Glutamatergic neuron (in vitro differentiated cells): ENCODE data around the gene MEIG1. TPM values are rescaled to one million over a fixed set of nuclear protein-coding genes. Genes with fewer than 3 reads are reported as not detected.
"Not testable (repeated sequence)": the region's sequence is repeated elsewhere in the genome, so short reads cannot be mapped to it uniquely, and the experiment has no call there.

Experiments used
- DNase-seq: peaks from one replicate; pipeline ENCODE4 v3.0.0; 2022
- H3K27ac Mint-ChIP-seq: one replicate; pipeline ENCODE4 v1.8.0; 2020; ENCODE audit warnings: mild to moderate bottlenecking, mixed read lengths, inconsistent platforms; ENCODE audit not compliant: unreplicated experiment
- H3K27me3 Mint-ChIP-seq: one replicate; pipeline ENCODE4 v1.8.0; 2020; ENCODE audit warnings: mild to moderate bottlenecking, moderate library complexity, mixed read lengths, inconsistent platforms; ENCODE audit not compliant: unreplicated experiment
- H3K36me3 Mint-ChIP-seq: one replicate; pipeline ENCODE4 v1.8.0; 2020; ENCODE audit warnings: mild to moderate bottlenecking, mixed read lengths, inconsistent platforms; ENCODE audit not compliant: unreplicated experiment
- H3K4me1 Mint-ChIP-seq: one replicate; pipeline ENCODE4 v1.8.0; 2020; ENCODE audit warnings: mild to moderate bottlenecking, low read depth, mixed read lengths, inconsistent platforms; ENCODE audit not compliant: unreplicated experiment
- H3K4me3 Mint-ChIP-seq: one replicate; pipeline ENCODE4 v1.8.0; 2020; ENCODE audit warnings: mild to moderate bottlenecking, mixed read lengths, inconsistent platforms; ENCODE audit not compliant: unreplicated experiment
- H3K9me3 Mint-ChIP-seq: one replicate; pipeline ENCODE4 v1.8.0; 2020; ENCODE audit warnings: mild to moderate bottlenecking, moderate library complexity, mixed read lengths, inconsistent platforms; ENCODE audit not compliant: unreplicated experiment
- total RNA-seq: library from RNA; stranded (reverse); fragmentation: NEBNext Ultra II Directional; extraction: Animal tissue kit (Norgen Biotek cat#: 25700); gene quantifications from one replicate; pipeline ENCODE4 v1.2.1, GENCODE V29; 2021; ENCODE audit not compliant: unreplicated experiment
- TF ChIP-seq, protein P1 (sequence below): fragments of 200-600 bp; sonication (generic); IDR thresholded peaks from one replicate; pipeline ENCODE4 v1.5.0; 2021; ENCODE audit not compliant: partially characterized antibody, unreplicated experiment

Gene MEIG1
- total RNA-seq, 1 donor from 2014 or later: not detected

DNA sequence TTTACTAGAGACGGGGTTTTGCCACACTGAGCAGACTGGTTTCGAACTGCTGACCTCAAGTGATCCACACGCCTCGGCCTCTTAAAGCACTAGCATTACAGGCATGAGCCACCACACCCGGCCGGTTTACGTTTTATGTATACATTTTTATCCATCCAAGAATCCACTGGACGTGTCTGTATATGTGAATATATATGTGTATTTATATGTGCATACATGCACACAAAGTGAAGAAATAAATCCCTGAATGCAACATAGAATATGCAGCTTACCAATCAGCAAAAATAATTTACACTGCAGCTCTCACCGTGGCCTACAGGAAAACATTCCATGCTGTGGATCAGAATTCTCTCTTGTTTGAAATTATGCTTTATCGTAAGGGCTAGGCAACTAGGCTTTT lies 28.6 kb upstream of the MEIG1 start:
- TF ChIP-seq, protein P1, sequence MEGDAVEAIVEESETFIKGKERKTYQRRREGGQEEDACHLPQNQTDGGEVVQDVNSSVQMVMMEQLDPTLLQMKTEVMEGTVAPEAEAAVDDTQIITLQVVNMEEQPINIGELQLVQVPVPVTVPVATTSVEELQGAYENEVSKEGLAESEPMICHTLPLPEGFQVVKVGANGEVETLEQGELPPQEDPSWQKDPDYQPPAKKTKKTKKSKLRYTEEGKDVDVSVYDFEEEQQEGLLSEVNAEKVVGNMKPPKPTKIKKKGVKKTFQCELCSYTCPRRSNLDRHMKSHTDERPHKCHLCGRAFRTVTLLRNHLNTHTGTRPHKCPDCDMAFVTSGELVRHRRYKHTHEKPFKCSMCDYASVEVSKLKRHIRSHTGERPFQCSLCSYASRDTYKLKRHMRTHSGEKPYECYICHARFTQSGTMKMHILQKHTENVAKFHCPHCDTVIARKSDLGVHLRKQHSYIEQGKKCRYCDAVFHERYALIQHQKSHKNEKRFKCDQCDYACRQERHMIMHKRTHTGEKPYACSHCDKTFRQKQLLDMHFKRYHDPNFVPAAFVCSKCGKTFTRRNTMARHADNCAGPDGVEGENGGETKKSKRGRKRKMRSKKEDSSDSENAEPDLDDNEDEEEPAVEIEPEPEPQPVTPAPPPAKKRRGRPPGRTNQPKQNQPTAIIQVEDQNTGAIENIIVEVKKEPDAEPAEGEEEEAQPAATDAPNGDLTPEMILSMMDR: no peak
- Mint-ChIP-seq H3K27ac (no peak overlapping the region), H3K36me3 (no peaks in the 10 kb centered on the region), H3K27me3 (peaks cover 3% of the 10 kb centered on the region), H3K9me3 (peaks cover 1% of the 10 kb centered on the region), H3K4me3 (no peak overlapping the region), H3K4me1 (no peaks in the 10 kb centered on the region)
- no peak for DNase-seq

DNA sequence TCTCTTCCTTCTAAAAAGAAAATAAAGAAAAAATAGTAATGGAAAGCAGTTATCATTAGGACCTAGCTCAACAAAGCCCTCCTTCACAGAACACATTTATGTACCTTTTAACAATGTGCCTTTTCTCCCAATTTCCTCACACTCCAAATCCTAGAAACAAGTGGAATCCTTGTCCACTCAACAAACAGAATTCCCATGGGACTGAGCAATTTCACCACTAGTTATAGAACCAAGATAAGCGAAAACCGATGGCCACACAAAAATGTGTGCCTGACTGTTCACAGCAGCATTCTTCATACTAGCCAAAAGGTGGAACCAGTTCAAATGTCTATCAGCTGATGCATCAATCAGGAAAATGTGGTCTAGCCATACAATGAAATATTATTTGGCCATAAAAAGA lies 22.6 kb upstream of the MEIG1 start:
- no peak for DNase-seq
- TF ChIP-seq, protein P1: no peak
- Mint-ChIP-seq H3K4me3 (no peak overlapping the region), H3K36me3 (no peaks in the 10 kb centered on the region), H3K9me3 (peaks cover 1% of the 10 kb centered on the region), H3K4me1 (no peaks in the 10 kb centered on the region), H3K27me3 (peaks cover 2% of the 10 kb centered on the region), H3K27ac (no peak overlapping the region)

DNA sequence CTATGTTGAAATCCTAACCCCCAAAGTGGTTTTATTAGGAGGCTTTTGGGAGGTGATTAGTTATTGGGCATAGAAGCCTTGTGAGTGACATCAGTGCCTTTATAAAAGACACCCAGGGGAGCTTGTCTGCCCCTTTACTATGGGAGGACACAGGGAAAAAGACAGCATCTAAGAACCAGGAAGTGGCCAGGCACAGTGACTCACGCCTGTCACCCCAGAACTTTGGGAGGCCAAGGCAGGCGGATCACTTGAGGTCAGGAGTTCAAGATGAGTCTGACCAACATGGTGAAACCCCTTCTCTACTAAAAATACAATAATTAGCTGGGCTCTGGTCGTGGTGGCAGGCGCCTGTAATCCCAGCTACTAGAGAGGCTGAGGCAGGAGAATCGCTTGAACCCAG lies 20.2 kb upstream of the MEIG1 start:
- not testable (repeated sequence) for H3K9me3 Mint-ChIP-seq, H3K27ac Mint-ChIP-seq, H3K4me1 Mint-ChIP-seq, H3K27me3 Mint-ChIP-seq, DNase-seq, H3K4me3 Mint-ChIP-seq, H3K36me3 Mint-ChIP-seq

DNA sequence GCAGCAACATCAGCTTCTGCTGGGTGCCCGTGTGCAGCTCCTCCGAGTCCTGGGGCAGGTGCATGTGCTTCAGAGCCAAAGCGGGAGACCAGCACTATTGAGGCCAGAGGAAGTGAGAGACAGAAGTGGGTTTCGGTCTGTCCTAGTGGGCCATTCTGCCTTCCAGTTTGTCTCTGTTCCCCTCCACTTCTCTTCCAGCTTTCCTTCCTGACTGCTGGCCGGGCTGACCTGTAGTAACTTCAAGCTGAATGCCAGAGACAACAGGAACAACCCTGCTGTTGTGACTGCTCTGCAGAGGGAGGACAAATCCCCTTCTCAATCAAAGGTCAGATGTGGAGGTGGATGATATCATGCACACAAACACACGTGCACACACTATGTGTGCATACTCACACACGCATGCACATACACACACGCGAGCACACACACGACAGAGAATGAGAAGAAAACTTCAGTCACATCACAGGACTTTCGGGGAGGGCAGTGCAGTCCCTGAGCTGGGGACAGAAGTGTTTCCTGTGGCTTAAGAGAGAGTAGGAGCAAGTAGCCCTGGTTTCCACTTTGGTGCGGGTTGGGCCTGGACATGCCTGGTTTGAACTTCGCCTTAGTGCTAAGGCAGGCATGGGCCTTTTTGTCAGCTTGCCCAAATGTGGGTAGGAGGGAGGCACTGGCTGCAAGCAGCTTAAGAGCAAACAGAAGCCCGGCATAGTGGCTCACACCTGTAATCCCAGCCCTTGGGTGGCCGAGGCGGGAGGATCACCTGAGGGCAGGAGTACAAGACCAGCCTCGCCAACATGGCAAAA lies 16.8 kb upstream of the MEIG1 start:
- H3K27me3 Mint-ChIP-seq, H3K4me3 Mint-ChIP-seq, H3K9me3 Mint-ChIP-seq, DNase-seq, H3K36me3 Mint-ChIP-seq, H3K4me1 Mint-ChIP-seq, H3K27ac Mint-ChIP-seq: not testable (repeated sequence)

DNA sequence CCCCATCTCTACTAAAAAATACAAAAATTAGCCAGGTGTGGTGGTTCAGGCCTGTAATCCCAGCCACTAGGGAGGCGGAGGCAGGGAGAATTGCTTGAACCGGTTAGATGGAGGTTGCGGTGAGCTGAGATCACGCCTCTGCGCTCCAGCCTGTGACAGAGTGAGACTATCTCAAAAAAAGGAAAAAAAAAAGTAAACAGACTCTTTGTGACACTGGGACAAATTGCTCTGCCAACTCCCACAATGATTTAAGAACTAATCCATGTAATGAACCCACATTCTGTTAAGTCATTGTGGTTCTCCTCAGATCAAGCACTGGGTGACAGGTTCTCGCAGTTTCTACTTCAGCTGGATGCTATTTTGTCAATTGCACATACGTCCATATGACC lies 16.2 kb upstream of the MEIG1 start:
- not testable (repeated sequence) for H3K27ac Mint-ChIP-seq, H3K9me3 Mint-ChIP-seq, H3K36me3 Mint-ChIP-seq, H3K4me1 Mint-ChIP-seq, DNase-seq, H3K4me3 Mint-ChIP-seq, H3K27me3 Mint-ChIP-seq

DNA sequence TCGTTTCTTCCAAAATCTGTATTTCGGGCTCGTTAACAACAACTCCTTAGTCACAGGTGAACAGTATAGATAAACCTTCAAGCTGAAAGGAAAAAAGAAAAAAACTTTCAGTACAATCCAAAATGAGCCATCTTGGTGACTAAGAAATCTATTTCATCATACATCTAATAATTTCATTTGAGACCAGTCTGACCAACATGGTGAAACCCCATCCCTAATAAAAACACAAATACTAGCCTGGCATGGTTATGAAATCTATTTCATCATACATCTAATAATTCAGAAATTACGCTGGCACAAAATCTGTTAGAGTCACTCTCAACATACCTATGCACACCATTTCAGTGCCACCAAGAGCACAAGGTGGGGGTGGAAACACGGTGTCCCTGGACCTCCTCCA lies 14.1 kb upstream of the MEIG1 start:
- Mint-ChIP-seq H3K36me3 (no peaks in the 10 kb centered on the region), H3K4me1 (no peaks in the 10 kb centered on the region), H3K4me3 (no peak overlapping the region), H3K27me3 (no peaks in the 10 kb centered on the region), H3K9me3 (no peaks in the 10 kb centered on the region), H3K27ac (no peak overlapping the region)
- TF ChIP-seq, protein P1: no peak
- DNase-seq: no peak
